ENCODE results near the gene FAM53B.

FAM53B gene

GRCh38 chr10:124707144-124707467, 37.1 kb downstream of the FAM53B start:
- DNase-seq: no peak

GRCh38 chr10:124706462-124707143, 37.6 kb downstream of the FAM53B start:
- DNase-seq: no peak

DNA sequence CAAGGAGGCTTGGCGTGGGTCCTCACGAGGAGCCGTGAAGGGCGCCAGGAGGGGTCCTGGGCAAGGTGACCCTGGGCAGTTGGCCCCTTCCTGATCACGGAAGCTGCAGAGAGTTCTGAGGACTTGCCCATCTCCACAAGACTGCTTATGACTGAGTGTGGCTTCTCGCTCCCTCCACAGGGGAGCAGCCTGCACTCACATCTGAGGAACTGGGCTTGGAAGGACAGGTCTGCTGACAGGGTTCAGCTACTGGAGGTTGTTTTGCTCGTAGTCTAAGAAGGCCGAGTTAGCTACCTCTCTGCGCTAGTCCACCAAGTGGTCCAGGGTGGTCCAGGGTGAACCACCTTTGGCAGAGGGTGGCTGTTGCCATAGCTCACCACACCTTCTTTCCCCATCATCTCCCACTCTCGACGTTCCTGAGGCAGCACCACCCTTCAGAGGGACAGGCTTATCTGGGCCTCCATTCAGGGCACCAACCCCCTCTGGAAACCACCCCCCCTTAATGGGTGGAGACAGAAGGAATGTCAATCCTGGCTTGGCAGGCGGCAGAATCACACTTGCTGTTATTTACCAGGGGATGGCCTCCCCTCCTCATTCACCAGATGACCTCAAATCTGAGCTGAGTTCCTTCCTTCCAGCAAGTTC, 38.2 kb downstream of the FAM53B start:
- DNase-seq: no peak

DNA sequence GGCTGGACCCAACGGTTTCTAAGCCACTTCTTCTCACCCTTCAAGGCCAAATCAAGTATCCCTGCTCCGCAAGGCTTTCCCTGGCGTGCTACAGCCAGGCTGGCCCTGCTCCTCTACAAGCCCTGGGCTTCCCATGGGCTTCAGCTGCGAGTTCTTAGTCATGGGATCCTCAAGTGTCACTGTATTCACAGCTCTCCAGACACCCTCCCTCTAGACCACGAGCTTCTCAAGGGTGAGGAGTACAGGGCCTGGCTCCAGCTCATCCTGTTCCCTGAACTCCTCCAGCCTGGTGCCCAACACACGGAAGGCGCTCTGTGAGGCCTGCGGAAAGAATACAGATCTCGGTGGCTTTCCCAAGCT, 38.8 kb downstream of the FAM53B start:
- no peak for DNase-seq

DNA sequence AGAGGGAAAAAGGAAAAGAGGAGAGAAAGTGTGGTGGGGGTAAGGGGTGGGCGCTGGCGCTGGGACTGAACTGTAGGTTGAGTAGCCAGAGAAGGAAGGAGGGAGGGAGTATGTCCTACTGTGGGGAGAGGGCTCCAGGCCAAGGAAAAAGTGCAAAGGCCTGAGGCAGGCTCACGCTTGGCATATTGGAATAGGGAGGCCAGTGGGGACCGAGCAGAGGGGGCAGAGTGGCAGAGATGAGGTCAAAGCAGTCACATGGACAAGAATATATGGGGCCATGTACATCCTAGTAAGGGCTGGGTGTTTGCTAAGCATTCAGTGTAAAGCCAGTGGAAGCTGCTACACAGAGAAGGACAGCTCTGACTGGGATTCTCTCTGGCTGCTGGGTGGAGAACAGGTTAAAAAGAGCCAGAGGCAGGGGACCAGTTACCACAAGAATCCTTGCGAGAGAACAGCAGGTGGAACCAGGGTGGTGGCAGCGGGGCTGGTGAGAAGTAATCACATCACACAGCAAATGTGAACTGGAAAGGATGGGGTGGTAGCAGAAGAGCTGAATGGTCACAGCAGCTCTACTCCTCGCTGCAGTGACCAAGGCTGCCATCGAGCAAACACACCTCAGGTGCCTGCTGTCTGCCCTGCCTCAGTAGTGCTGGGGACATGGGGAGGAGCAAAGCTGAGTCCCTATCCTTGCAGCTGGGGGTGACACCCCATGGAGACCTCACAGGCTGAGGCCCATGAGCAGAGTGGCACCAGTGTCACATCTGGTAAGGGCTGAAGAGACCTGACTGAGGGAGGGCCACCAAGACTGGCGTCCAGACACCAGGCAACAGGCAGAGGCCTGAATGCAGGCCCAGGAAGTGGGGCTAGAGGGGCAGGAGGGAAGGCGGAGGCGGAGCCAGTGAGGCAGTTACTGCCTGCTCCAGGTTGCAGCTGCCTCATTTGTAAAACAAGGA, 39.5 kb downstream of the FAM53B start:
- DNase-seq: no peak

GRCh38 chr10:124703778-124704427, 40.3 kb downstream of the FAM53B start:
- no peak for DNase-seq

GRCh38 chr10:124703372-124703771, 40.8 kb downstream of the FAM53B start:
- no peak for DNase-seq

GRCh38 chr10:124701881-124702656, 42.1 kb downstream of the FAM53B start:
- no peak for DNase-seq

GRCh38 chr10:124701435-124701834, 42.7 kb downstream of the FAM53B start:
- DNase-seq: no peak

DNA sequence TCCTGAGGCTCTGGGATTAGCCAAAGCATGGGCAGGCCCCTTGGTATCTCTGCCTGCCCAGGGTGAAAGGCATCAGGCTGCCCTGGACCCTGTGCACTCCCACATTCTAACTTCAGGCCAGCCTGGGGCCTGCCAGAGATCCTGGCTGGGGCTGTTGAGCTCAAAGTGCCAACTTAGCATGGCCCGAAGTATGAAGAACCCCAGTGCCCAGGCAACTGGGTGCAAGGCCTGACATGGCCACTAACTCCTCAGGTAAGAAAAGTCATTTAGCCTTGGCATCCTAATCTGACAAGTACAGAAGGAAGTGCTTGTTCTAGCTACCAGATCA, 43.2 kb downstream of the FAM53B start:
- no peak for DNase-seq

DNA sequence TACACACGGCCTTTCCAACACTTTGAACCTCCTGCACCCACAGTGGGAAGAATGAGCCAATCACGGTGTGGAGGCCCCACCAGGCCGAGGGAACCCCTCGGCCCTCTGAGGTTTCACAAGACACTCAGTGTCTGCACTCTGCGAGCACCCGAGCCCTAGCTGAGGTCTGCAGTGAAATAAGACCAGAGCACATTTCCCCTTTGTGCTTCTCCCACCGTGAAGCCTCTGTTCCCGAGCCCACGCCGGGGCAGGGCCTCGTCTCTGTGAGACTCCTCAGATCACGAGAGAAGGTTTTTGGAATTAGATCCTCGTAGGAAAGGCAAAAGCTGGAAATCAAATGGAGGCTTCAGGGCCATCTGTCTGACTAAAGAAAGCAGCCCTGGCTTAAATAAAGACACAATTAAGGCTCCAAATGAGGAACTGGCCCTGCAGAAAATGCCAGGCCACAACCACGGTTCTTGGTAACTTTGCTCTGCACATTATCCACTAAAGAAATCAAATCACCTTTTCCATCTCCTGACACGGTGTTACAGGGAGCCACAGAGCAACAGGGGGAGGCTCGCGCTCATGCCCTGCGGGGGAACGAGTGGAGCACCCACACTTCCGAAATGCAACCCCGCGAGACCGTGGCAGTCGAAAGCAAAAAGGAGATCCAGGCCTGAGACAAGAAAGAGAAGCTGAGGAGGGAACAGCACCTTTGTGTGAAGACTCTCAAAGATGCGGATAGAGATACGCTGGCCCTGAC, 43.7 kb downstream of the FAM53B start:
- DNase-seq: no peak

- DNase-seq: no peak
Measured at GRCh38 chr10:124699471-124700292, 44.5 kb downstream of the FAM53B start.

DNA sequence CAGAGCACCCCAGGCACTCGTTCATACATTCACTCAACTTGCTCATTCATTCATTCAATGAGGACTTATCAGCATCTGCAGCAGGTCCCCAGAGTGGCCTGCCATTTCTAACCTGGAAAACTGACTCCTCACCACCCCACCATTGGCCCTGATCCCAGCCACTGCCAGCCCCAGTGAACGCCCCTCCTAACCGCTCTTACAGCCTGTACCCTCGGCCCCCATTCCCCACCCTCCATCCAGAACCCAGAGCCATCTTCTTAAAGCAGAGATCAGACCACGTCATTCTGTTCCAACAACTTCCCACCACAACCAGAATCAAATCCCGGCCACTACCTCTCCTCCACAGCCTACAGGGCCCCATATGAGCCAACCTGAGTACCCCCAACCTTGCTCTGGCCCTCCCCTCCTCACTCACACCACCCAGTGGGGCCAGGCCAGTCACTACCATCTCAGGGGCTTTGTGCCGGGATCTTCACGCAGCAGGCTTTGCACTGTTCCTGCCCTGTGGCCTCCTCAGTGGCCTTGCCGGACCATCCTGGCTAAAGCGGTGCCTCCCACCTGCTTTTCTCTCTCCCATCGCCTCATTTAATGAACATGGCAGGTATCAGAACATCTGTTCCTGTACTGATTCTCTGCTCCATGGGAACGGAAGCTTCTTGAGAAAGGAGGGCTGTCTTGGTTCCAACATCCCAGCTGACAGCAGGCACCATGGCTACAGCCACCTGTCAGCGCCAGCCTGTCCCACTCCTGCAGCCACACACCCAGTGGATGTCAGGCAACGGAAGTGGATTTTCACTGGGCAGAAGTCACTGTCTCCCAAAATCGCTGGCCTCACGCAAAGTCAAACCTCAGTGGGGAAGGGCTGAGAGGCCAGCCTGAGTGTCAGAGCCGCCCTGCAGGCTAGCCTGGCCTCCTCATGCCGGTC, 45.4 kb downstream of the FAM53B start:
- no peak for DNase-seq

GRCh38 chr10:124697837-124698544, 46.2 kb downstream of the FAM53B start:
- no peak for DNase-seq

DNA sequence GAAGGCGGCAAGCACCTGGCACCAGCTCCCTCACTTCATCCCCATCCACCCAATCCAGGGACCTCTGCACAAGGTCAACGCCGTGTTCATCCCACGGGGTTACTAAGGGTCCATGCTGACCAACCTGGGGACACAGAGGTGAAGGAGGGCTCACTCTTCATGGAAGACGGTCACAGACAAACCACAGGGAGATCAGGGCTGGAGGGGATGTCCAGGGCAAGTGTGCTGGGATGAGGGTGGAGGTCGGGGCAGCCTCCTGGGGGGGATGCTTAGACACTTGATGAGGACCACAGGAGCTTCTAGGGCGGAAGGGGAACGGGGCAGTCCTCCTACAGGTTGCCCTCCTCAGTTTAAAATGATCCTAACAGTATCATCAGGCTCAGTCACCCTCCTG, 46.7 kb downstream of the FAM53B start:
- DNase-seq: no peak

DNA sequence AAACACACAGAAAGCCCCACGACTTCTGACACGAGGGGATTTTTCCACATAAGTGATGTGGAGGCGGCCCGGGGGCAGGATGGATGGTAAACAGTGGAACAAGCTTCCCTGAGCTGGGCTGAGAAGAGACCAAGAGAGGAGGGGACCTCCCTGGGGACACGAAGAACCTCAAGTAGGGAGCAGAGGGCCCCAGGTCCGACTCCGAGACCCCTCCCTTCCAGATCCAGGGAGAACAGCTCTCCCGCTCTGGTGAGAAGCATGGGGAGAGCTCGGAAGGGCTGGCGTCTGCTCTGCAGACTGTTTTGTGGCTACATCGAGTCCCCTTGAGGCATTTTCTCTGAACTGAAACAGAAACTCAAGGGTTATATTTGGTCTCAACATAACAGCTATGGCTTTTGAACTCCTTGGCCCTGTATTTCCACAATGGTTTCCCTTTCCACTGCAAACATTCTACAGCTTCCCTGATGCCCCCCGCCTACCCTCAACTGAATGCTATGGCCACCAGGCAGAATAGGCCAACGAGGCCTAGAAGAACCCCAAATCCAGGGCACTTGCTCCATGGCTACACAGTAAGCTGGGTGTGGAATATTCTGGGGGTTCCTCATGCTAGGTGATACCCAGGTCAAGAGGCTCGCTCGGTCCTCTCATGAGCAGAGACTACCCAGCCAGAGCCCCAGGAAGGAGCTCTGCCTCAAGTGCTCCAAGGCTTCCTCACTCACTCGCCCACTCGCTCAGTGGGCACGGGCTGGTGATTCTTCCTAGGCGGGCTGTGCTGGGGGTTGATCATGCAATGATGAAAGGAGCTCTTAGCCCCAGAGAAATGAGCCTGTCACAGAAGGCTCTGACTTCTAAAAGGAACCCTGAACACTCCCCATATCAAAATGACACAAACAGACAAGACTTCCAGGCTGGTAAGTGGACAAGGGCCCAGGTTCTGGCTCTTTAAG, 47.5 kb downstream of the FAM53B start:
- DNase-seq: no peak

GRCh38 chr10:124695259-124695658, 48.9 kb downstream of the FAM53B start:
- no peak for DNase-seq

Data from NCI-H1048 (cell line).